DND-41 (cell line): ENCODE data around the gene ANKS4B.
"Not testable (repeated sequence)": the region's sequence is repeated elsewhere in the genome, so short reads cannot be mapped to it uniquely, and the experiment has no call there.

Source experiments
- ATAC-seq: fragments of 200-7000 bp; cut with Tn5 transposase; 3 replicates; pipeline ENCODE4 v1.9.1; 2021; ENCODE audit warnings: low read depth; ENCODE audit not compliant: insufficient read depth
- DNase-seq: peaks from one replicate; pipeline ENCODE4 v3.0.0-alpha.2; 2020
- H2AFZ ChIP-seq: 2 replicates; pipeline ENCODE4 v1.6.0; 2012; ENCODE audit warnings: low read depth, low read length
- H3K27ac ChIP-seq: 2 replicates; pipeline ENCODE4 v1.5.1; 2012; ENCODE audit warnings: low read length, inconsistent platforms
- H3K27me3 ChIP-seq: fragments of 200-600 bp; sonication (generic); 2 replicates; pipeline ENCODE4 v1.6.0; 2012; ENCODE audit warnings: low read length, mild to moderate bottlenecking, inconsistent platforms; ENCODE audit not compliant: insufficient read depth, poor library complexity
- H3K36me3 ChIP-seq: 2 replicates; pipeline ENCODE4 v1.5.1; 2012; ENCODE audit warnings: low read length, inconsistent platforms; ENCODE audit not compliant: insufficient read depth
- H3K4me1 ChIP-seq: 2 replicates; pipeline ENCODE4 v1.5.1; 2012; ENCODE audit warnings: mild to moderate bottlenecking, low read length; ENCODE audit not compliant: insufficient read depth
- H3K4me2 ChIP-seq: 2 replicates; pipeline ENCODE4 v1.6.0; 2012; ENCODE audit warnings: mild to moderate bottlenecking, moderate library complexity, low read length, inconsistent platforms; ENCODE audit not compliant: insufficient read depth
- H3K4me3 ChIP-seq, 2 experiments: fragments of 200-600 bp in 1 of 2; shearing (Covaris generic) in 1 of 2; 2 replicates each; pipeline ENCODE4 v1.5.1; 2012 to 2016; ENCODE audit warnings: inconsistent platforms in 2 of 2, low read length in 2 of 2, mild to moderate bottlenecking in 2 of 2, low read depth in 1 of 2, moderate library complexity in 1 of 2
- H3K79me2 ChIP-seq: 2 replicates; pipeline ENCODE4 v1.6.0; 2012; ENCODE audit warnings: low read length, inconsistent platforms; ENCODE audit not compliant: insufficient read depth
- H3K9ac ChIP-seq: 2 replicates; pipeline ENCODE4 v1.6.0; 2012; ENCODE audit warnings: low read depth, mild to moderate bottlenecking, inconsistent platforms, low read length, moderate library complexity
- H3K9me3 ChIP-seq: 2 replicates; pipeline ENCODE4 v1.5.1; 2012; ENCODE audit warnings: low read length, moderate library complexity, mild to moderate bottlenecking, inconsistent platforms; ENCODE audit not compliant: insufficient read depth, severe bottlenecking
- H4K20me1 ChIP-seq: 2 replicates; pipeline ENCODE4 v1.6.0; 2012; ENCODE audit warnings: low read length; ENCODE audit not compliant: insufficient read depth
- EZH2 ChIP-seq: IDR thresholded peaks from 3 replicates; pipeline ENCODE4 v1.6.1; 2012; ENCODE audit warnings: borderline replicate concordance, low read depth, mild to moderate bottlenecking, moderate library complexity, low read length, inconsistent platforms; ENCODE audit not compliant: severe bottlenecking
- TF ChIP-seq, protein P1 (sequence below): IDR thresholded peaks from 2 replicates; pipeline ENCODE4 v1.5.1; 2012; ENCODE audit warnings: borderline replicate concordance, low read length, moderate library complexity, mild to moderate bottlenecking; ENCODE audit not compliant: poor library complexity, severe bottlenecking; ENCODE audit errors: extremely low read depth

Gene ANKS4B

DNA sequence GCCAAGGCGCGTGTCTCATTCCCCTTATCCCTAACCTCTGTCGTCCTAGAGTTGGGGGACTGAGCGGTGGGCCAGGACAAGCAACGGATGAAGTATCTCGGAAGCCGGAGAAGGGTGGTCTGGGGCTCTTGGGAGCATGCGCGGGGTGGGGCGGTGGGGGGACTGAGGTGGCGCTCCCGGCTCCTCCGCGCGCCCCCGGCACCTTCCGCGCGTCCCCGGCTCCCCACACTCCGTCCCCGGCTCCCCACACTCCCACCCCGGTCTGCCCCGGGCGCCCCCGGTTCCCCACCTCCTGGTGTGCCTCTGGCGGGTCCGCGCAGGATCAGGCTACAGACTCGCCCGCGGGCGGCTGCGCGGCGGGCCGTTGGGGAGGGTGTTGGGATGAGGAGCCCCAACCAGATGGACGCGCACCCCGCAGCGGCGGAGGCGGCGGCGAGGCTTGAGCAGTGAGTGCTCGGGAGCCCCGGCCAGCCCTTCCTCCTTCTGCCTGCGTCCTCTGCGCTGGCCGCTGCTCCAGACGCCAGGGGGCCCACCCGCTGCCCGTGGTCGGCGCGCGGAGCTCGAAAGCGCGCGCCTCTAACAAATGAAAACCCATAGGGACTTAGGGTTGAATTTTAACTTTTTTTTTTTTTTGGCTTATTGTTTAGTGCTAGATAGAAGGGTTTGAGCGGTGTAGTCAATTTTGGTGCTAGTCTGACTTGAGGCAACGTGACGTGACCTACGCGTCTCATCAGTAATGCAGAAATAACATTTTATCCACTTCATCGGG lies 50.2 kb downstream of the ANKS4B start:
- Histone ChIP-seq H3K9me3 (no peaks in the 10 kb centered on the region), H3K27me3 (peaks cover 8% of the 10 kb centered on the region), H3K27ac (no peak overlapping the region), H3K9ac (no peak overlapping the region), H3K4me2 (no peak overlapping the region), H3K4me1 (no peaks in the 10 kb centered on the region), H3K36me3 (no peaks in the 10 kb centered on the region), H3K79me2 (no peaks in the 10 kb centered on the region), H3K4me3 (no peak overlapping the region), H2AFZ (no peak overlapping the region), H4K20me1 (no peaks in the 10 kb centered on the region)
- DNase-seq: no peak
- TF ChIP-seq, protein P1, sequence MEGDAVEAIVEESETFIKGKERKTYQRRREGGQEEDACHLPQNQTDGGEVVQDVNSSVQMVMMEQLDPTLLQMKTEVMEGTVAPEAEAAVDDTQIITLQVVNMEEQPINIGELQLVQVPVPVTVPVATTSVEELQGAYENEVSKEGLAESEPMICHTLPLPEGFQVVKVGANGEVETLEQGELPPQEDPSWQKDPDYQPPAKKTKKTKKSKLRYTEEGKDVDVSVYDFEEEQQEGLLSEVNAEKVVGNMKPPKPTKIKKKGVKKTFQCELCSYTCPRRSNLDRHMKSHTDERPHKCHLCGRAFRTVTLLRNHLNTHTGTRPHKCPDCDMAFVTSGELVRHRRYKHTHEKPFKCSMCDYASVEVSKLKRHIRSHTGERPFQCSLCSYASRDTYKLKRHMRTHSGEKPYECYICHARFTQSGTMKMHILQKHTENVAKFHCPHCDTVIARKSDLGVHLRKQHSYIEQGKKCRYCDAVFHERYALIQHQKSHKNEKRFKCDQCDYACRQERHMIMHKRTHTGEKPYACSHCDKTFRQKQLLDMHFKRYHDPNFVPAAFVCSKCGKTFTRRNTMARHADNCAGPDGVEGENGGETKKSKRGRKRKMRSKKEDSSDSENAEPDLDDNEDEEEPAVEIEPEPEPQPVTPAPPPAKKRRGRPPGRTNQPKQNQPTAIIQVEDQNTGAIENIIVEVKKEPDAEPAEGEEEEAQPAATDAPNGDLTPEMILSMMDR: no peak
- TF ChIP-seq EZH2: no peak
- ATAC-seq: no peak

DNA sequence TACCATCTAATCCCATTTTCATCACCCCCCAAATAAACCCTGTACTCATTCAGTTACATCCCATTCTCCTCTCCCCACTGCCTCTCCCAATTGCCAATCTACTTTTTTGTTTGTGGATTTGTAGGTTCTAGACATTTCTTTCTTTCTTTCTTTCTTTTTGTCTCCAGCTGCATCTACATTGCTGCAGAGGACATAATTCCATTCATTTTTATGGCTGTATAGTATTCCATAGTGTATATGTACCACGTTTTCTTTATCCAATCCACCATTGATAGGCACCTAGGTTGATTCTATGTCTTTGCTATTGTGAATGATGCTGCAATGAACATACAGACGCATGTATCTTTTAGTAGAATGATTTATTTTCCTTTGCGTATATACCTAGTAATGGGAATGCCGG lies 50.9 kb downstream of the ANKS4B start:
- no peak overlapping the region for H3K4me3 ChIP-seq
- H4K20me1 ChIP-seq: no peaks in the 10 kb centered on the region
- ATAC-seq (no peak), DNase-seq (no peak)
- H3K9ac ChIP-seq: no peak overlapping the region
- no peaks in the 10 kb centered on the region for H3K79me2 ChIP-seq
- peaks cover 4% of the 10 kb centered on the region for H3K27me3 ChIP-seq
- no peaks in the 10 kb centered on the region for H3K36me3 ChIP-seq
- TF ChIP-seq, protein P1: no peak
- no peak for TF ChIP-seq EZH2
- H3K4me1 ChIP-seq: no peaks in the 10 kb centered on the region
- H3K9me3 ChIP-seq: no peaks in the 10 kb centered on the region
- H3K4me2 ChIP-seq: no peak overlapping the region
- no peak overlapping the region for H3K27ac ChIP-seq
- H2AFZ ChIP-seq: no peak overlapping the region

DNA sequence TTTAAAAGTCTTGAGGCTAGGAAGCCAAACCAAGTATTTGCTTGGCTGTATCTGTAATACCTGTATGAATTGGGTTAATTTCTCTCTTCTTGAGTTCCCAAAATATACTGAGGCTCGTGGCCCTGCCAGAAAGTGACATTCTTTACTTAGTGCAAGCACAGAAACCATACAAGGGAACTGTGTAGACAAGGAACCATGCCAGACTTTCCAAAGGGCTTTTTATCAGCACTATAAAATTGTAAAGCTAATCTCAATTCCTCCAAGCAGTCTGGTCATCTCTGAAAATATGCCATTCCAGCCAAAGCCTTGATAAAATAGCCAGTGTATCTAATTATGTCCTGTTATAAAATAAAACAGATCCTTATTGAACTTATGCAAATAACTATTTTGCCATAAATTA lies 51.8 kb downstream of the ANKS4B start:
- ATAC-seq: no peak
- peaks cover 5% of the 10 kb centered on the region for H3K27me3 ChIP-seq
- H3K4me3 ChIP-seq: no peak overlapping the region
- no peak overlapping the region for H2AFZ ChIP-seq
- H3K4me1 ChIP-seq: no peaks in the 10 kb centered on the region
- H3K27ac ChIP-seq: no peak overlapping the region
- TF ChIP-seq, protein P1: no peak
- no peak for TF ChIP-seq EZH2
- no peaks in the 10 kb centered on the region for H4K20me1 ChIP-seq
- no peaks in the 10 kb centered on the region for H3K36me3 ChIP-seq
- no peak for DNase-seq
- no peak overlapping the region for H3K4me2 ChIP-seq
- no peak overlapping the region for H3K9ac ChIP-seq
- H3K79me2 ChIP-seq: no peaks in the 10 kb centered on the region
- H3K9me3 ChIP-seq: peaks cover 2% of the 10 kb centered on the region

DNA sequence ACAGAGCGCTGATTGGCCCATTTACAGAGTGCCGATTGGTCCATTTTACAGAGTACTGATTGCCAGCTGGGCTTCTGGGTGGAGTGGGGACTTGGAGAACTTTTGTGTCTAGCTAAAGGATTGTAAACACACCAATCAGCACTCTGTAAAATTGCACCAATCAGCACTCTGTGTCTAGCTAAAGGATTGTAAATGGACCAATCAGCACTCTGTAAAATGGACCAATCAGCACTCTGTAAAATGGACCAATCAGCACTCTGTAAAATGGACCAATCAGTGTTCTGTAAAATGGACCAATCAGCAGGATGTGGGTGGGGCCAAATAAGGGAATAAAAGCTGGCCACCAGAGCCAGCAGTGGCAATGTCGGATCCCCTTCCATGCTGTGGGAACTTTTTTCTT lies 56.3 kb downstream of the ANKS4B start:
- H3K27me3 ChIP-seq, H3K79me2 ChIP-seq, H2AFZ ChIP-seq, H4K20me1 ChIP-seq, H3K36me3 ChIP-seq, H3K4me3 ChIP-seq, H3K9ac ChIP-seq, ATAC-seq, DNase-seq, H3K4me1 ChIP-seq, H3K9me3 ChIP-seq, H3K27ac ChIP-seq, H3K4me2 ChIP-seq: not testable (repeated sequence)
